MM.1S (cell line): Measurements from ENCODE around the gene INPP5F.
A peak's percentile ranks its signal among the peaks of the same experiment; 100 is the strongest.

Experiments
- DNase-seq: peaks from one replicate; pipeline ENCODE4 v3.0.0-alpha.2; 2015
- H2AFZ ChIP-seq: fragments of 300-600 bp; sonication (generic); 2 replicates; pipeline ENCODE4 v1.6.0; 2016; ENCODE audit warnings: antibody characterized with exemption, low read length
- H3F3A ChIP-seq: fragments of 300-600 bp; sonication (generic); 2 replicates; pipeline ENCODE4 v1.6.1; 2016; ENCODE audit warnings: mild to moderate bottlenecking, antibody characterized with exemption, low read length, moderate library complexity, mixed read lengths; ENCODE audit not compliant: insufficient read depth
- H3K27ac ChIP-seq: fragments of 300-600 bp; sonication (generic); 2 replicates; pipeline ENCODE4 v1.5.1; 2016; ENCODE audit warnings: mild to moderate bottlenecking, low read length
- H3K27me3 ChIP-seq: fragments of 300-600 bp; sonication (generic); replicated peaks from 2 replicates; pipeline ENCODE4 v1.6.0; 2016; ENCODE audit warnings: low read length; ENCODE audit not compliant: insufficient read depth
- H3K36me3 ChIP-seq: fragments of 300-600 bp; sonication (generic); replicated peaks from 2 replicates; pipeline ENCODE4 v1.6.1; 2016; ENCODE audit warnings: mild to moderate bottlenecking, low read length, mixed read lengths; ENCODE audit not compliant: insufficient read depth
- H3K4me1 ChIP-seq: fragments of 300-600 bp; sonication (generic); 2 replicates; pipeline ENCODE4 v1.6.1; 2016; ENCODE audit warnings: low read length, mixed read lengths
- H3K4me2 ChIP-seq: fragments of 300-600 bp; sonication (generic); 2 replicates; pipeline ENCODE4 v1.6.0; 2016; ENCODE audit warnings: low read depth, low read length
- H3K4me3 ChIP-seq: fragments of 300-600 bp; sonication (generic); 2 replicates; pipeline ENCODE4 v1.5.1; 2016; ENCODE audit warnings: low read length, mixed read lengths
- H3K79me2 ChIP-seq: fragments of 300-600 bp; sonication (generic); 2 replicates; pipeline ENCODE4 v1.6.1; 2016; ENCODE audit warnings: mixed run types, low read length, mixed read lengths
- H3K9ac ChIP-seq: fragments of 300-600 bp; sonication (generic); 2 replicates; pipeline ENCODE4 v1.6.1; 2016; ENCODE audit warnings: low read length, mixed read lengths
- H3K9me2 ChIP-seq: fragments of 300-600 bp; sonication (generic); replicated peaks from 2 replicates; pipeline ENCODE4 v1.6.1; 2016; ENCODE audit warnings: mild to moderate bottlenecking, low read length, mixed read lengths; ENCODE audit not compliant: insufficient read depth
- H3K9me3 ChIP-seq: fragments of 300-600 bp; sonication (generic); replicated peaks from 2 replicates; pipeline ENCODE4 v1.6.1; 2016; ENCODE audit warnings: mild to moderate bottlenecking, low read length, mixed read lengths; ENCODE audit not compliant: insufficient read depth
- H4K20me1 ChIP-seq: fragments of 300-600 bp; sonication (generic); 2 replicates; pipeline ENCODE4 v1.6.1; 2016; ENCODE audit warnings: mild to moderate bottlenecking, low read length, moderate library complexity, mixed read lengths; ENCODE audit not compliant: insufficient read depth
- EZH2 ChIP-seq: fragments of 300-600 bp; sonication (generic); optimal IDR thresholded peaks from 2 replicates; pipeline ENCODE3; 2017; ENCODE audit warnings: low read depth, mild to moderate bottlenecking, antibody characterized with exemption, low read length, mixed read lengths
- EZH2phosphoT487 ChIP-seq: fragments of 300-600 bp; sonication (generic); IDR thresholded peaks from 2 replicates; pipeline ENCODE4 v1.6.1; 2018; ENCODE audit warnings: antibody characterized with exemption, low read length
- TF ChIP-seq, protein P1 (sequence below): fragments of 300-600 bp; sonication (generic); IDR thresholded peaks from 2 replicates; pipeline ENCODE4 v1.5.1; 2016; ENCODE audit warnings: antibody characterized with exemption, low read length, mixed read lengths

INPP5F gene

GRCh38 chr10:119726676-119727261, 919 bp downstream of the INPP5F start:
- peak overlapping the region; percentile 49; the same call in 1 of the 2 replicates for H3K9ac ChIP-seq
- no peak overlapping the region for H3K27ac ChIP-seq
- TF ChIP-seq, protein P1, sequence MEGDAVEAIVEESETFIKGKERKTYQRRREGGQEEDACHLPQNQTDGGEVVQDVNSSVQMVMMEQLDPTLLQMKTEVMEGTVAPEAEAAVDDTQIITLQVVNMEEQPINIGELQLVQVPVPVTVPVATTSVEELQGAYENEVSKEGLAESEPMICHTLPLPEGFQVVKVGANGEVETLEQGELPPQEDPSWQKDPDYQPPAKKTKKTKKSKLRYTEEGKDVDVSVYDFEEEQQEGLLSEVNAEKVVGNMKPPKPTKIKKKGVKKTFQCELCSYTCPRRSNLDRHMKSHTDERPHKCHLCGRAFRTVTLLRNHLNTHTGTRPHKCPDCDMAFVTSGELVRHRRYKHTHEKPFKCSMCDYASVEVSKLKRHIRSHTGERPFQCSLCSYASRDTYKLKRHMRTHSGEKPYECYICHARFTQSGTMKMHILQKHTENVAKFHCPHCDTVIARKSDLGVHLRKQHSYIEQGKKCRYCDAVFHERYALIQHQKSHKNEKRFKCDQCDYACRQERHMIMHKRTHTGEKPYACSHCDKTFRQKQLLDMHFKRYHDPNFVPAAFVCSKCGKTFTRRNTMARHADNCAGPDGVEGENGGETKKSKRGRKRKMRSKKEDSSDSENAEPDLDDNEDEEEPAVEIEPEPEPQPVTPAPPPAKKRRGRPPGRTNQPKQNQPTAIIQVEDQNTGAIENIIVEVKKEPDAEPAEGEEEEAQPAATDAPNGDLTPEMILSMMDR = no peak
- TF ChIP-seq EZH2 (no peak), EZH2phosphoT487 (no peak)
- peak overlapping the region; percentile 85 for H3K4me2 ChIP-seq
- peak overlapping the region; percentile 76 for H2AFZ ChIP-seq
- peaks cover 23% of the 10 kb centered on the region for H3K4me1 ChIP-seq
- peak overlapping the region; percentile 67 for H3K4me3 ChIP-seq
- no peaks in the 10 kb centered on the region for H3K9me2 ChIP-seq
- H4K20me1 ChIP-seq = no peaks in the 10 kb centered on the region
- H3K36me3 ChIP-seq = no peaks in the 10 kb centered on the region
- peaks cover 33% of the 10 kb centered on the region for H3K79me2 ChIP-seq
- H3K9me3 ChIP-seq = no peaks in the 10 kb centered on the region
- no peaks in the 10 kb centered on the region for H3K27me3 ChIP-seq
- H3F3A ChIP-seq = no peaks in the 10 kb centered on the region
- no peak for DNase-seq

- H3F3A ChIP-seq = no peaks in the 10 kb centered on the region
- H3K4me2 ChIP-seq = 0 out of 2 replicates have a peak overlapping the region, but pooled peaks have one; percentile 3
- peaks cover 40% of the 10 kb centered on the region for H3K79me2 ChIP-seq
- no peaks in the 10 kb centered on the region for H4K20me1 ChIP-seq
- no peaks in the 10 kb centered on the region for H3K27me3 ChIP-seq
- TF ChIP-seq, protein P1 = no peak
- TF ChIP-seq EZH2 = no peak
- TF ChIP-seq EZH2phosphoT487 = no peak
- no peaks in the 10 kb centered on the region for H3K9me3 ChIP-seq
- H2AFZ ChIP-seq = no peak overlapping the region
- no peaks in the 10 kb centered on the region for H3K36me3 ChIP-seq
- no peaks in the 10 kb centered on the region for H3K9me2 ChIP-seq
- H3K4me3 ChIP-seq = no peak overlapping the region
- no peak overlapping the region for H3K27ac ChIP-seq
- H3K9ac ChIP-seq = no peak overlapping the region
- DNase-seq = no peak
- H3K4me1 ChIP-seq = peaks cover 23% of the 10 kb centered on the region
Observed at GRCh38 chr10:119728172-119728800, 2.4 kb downstream of the INPP5F start.

GRCh38 chr10:119734396-119735332, 8.8 kb downstream of the INPP5F start:
- Histone ChIP-seq H3K79me2 (peaks cover 41% of the 10 kb centered on the region), H3K9me3 (no peaks in the 10 kb centered on the region), H3K36me3 (no peaks in the 10 kb centered on the region), H3K4me1 (0 out of 2 replicates have a peak, but pooled peaks cover 5% of the 10 kb centered on the region), H3K4me2 (no peak overlapping the region), H3K4me3 (no peak overlapping the region), H3K27me3 (no peaks in the 10 kb centered on the region), H3K9me2 (no peaks in the 10 kb centered on the region), H3K27ac (no peak overlapping the region), H3K9ac (no peak overlapping the region), H4K20me1 (no peaks in the 10 kb centered on the region), H2AFZ (no peak overlapping the region), H3F3A (no peaks in the 10 kb centered on the region)
- DNase-seq = no peak
- TF ChIP-seq EZH2phosphoT487 (no peak), EZH2 (no peak)
- TF ChIP-seq, protein P1 = no peak
